Lung (tissue), 12 donors: Measurements from ENCODE around the gene TRIM68. TPM values are rescaled to one million over a fixed set of nuclear protein-coding genes. Genes with fewer than 3 reads are reported as not detected.

Experiments
- ATAC-seq: fragments of 200-7000 bp; cut with Tn5 transposase; one replicate; pipeline ENCODE4 v1.9.1; 2020; ENCODE audit warnings: moderate number of reproducible peaks; ENCODE audit not compliant: insufficient read depth, low FRiP score
- DNase-seq, 3 donors: peaks; one replicate each; pipeline ENCODE4 v3.0.0-alpha.2; 2013 to 2017
- H3K27ac ChIP-seq, 2 donors: one replicate each; pipeline ENCODE4 v1.5.1; 2013; ENCODE audit warnings: mild to moderate bottlenecking in 2 of 2, moderate library complexity in 2 of 2, control low read depth in 1 of 2, inconsistent platforms in 1 of 2, low read depth in 1 of 2, low read length in 1 of 2
- H3K27me3 ChIP-seq, 3 donors: one replicate each; pipeline ENCODE4 v1.5.1; 2013; ENCODE audit warnings: low read length in 2 of 3; ENCODE audit not compliant: control insufficient read depth in 3 of 3, insufficient read depth in 3 of 3
- H3K36me3 ChIP-seq, 4 donors: one replicate each; pipeline ENCODE4 v1.5.1; 2013; ENCODE audit warnings: low read length in 4 of 4, mild to moderate bottlenecking in 1 of 4, moderate library complexity in 1 of 4; ENCODE audit not compliant: control insufficient read depth in 4 of 4, insufficient read depth in 4 of 4
- H3K4me1 ChIP-seq, 5 donors: one replicate each; pipeline ENCODE4 v1.5.1; 2013; ENCODE audit warnings: low read length in 5 of 5, mild to moderate bottlenecking in 2 of 5, moderate library complexity in 1 of 5; ENCODE audit not compliant: control insufficient read depth in 5 of 5, insufficient read depth in 5 of 5
- H3K4me3 ChIP-seq: one replicate; pipeline ENCODE4 v1.5.1; 2013; ENCODE audit warnings: mild to moderate bottlenecking, control low read depth, moderate library complexity
- H3K9ac ChIP-seq, 2 donors: one replicate each; pipeline ENCODE4 v1.5.1; 2013; ENCODE audit warnings: low read length in 2 of 2, control low read depth in 1 of 2; ENCODE audit not compliant: insufficient read depth in 1 of 2
- H3K9me3 ChIP-seq, 4 donors: one replicate each; pipeline ENCODE4 v1.5.1; 2013; ENCODE audit warnings: low read length in 3 of 4, mild to moderate bottlenecking in 1 of 4, moderate library complexity in 1 of 4; ENCODE audit not compliant: control insufficient read depth in 4 of 4, insufficient read depth in 3 of 4
- WGBS, 2 donors: extraction: QIAGEN DNeasy Blood & Tissue Kit; methylation state at CpG; one replicate each; pipeline ENCODE4 v1.1.7; 2013; 5-methylcytosine and 5-hydroxymethylcytosine counted together
- polyA plus RNA-seq, 2 donors: library from polyadenylated mRNA; stranded (reverse); fragments of 200-250 nt; gene quantifications; one replicate each; pipeline ENCODE4 v1.2.1, GENCODE V29; 2013
- total RNA-seq, 2 donors: library from RNA; depleted of rRNA in 1 of 2; stranded (reverse); fragments of >200 nt in 1 of 2; gene quantifications; one replicate each; pipeline ENCODE4 v1.2.1, GENCODE V29; 2014 to 2021
- TF ChIP-seq, protein P1 (sequence below): IDR thresholded peaks from 2 replicates; pipeline ENCODE4 v1.5.1; 2012; ENCODE audit warnings: mild to moderate bottlenecking; ENCODE audit errors: control extremely low read depth, extremely low read depth
- donor health status: control.
- donor health status: control.
- donor health status: Bipolar disorder and iron deficiency.
- donor health status: healthy.
- donor health status: DM: yes; HTN: yes; CAD: no.

Gene TRIM68
- total and polyA plus RNA-seq, 4 donors: 5.6 to 18.6 (median 11.3) TPM

DNA sequence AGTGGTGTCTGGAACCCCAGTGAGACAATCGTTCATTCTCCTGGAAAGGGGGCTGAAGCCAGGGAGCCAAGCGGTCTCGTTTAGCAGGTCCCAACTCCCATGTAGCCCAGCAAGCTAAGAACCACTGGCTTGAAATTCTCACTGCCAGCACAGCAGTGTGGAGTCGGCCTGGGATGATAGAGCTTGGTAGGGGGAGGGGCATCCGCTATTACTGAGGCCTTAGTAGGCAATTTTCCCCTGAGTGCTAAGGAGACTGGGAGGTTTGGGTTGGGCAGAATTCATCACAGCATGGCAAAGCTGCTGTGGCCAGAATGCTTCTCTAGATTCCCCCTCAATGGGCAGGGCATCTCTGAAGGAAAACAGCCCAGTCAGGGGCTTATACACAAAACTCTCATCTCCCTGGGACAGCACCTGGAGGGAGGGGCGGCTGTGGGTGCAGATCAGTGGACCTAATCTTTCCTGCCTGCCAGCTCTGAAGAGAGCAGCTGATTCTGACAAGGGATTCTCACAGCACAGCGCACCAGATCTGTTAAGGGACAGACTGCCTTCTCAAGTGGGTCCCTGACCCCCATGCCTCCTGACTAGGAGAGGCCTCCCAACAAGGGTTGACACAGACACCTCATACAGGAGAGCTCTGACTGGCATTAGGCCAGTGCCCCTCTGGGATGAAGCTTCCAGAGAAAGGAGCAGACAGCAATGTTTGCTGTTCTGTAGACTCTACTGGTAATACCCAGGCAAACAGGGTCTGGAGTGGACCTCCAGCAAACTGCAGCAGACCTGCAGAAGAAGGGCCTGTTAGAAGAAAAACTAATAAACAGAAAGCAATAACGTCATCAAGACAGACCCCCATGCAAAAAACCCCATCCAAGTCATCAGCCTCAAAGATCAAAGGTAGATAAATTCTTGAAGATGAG, 48.2 kb downstream of the TRIM68 start:
- ATAC-seq (no peak), DNase-seq (no peak)
- 65 to 70% methylated on average over 8 of the region's 8 CpGs for WGBS, 2 donors
- Histone ChIP-seq H3K4me3 (no peak overlapping the region), H3K27me3 (no peaks in the 10 kb centered on the region), H3K4me1 (peaks cover 0 to 14% (median 0%) of the 10 kb centered on the region in 5 donors), H3K9ac (no peak overlapping the region), H3K36me3 (no peaks in the 10 kb centered on the region), H3K27ac (no peak overlapping the region), H3K9me3 (peaks cover 0 to 2% (median 0%) of the 10 kb centered on the region in 4 donors)
- TF ChIP-seq, protein P1, sequence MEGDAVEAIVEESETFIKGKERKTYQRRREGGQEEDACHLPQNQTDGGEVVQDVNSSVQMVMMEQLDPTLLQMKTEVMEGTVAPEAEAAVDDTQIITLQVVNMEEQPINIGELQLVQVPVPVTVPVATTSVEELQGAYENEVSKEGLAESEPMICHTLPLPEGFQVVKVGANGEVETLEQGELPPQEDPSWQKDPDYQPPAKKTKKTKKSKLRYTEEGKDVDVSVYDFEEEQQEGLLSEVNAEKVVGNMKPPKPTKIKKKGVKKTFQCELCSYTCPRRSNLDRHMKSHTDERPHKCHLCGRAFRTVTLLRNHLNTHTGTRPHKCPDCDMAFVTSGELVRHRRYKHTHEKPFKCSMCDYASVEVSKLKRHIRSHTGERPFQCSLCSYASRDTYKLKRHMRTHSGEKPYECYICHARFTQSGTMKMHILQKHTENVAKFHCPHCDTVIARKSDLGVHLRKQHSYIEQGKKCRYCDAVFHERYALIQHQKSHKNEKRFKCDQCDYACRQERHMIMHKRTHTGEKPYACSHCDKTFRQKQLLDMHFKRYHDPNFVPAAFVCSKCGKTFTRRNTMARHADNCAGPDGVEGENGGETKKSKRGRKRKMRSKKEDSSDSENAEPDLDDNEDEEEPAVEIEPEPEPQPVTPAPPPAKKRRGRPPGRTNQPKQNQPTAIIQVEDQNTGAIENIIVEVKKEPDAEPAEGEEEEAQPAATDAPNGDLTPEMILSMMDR: no peak

GRCh38 chr11:4551346-4551979, 56.6 kb downstream of the TRIM68 start:
- no peak overlapping the region for H3K9ac ChIP-seq
- H3K36me3 ChIP-seq: no peaks in the 10 kb centered on the region
- no peaks in the 10 kb centered on the region for H3K27me3 ChIP-seq
- TF ChIP-seq, protein P1: no peak
- no peaks in the 10 kb centered on the region for H3K4me1 ChIP-seq
- H3K27ac ChIP-seq: no peak overlapping the region
- WGBS, 2 donors: 80 to 87% methylated on average over 8 of the region's 8 CpGs
- no peak for ATAC-seq
- no peak overlapping the region for H3K4me3 ChIP-seq
- H3K9me3 ChIP-seq: peaks cover 0 to 18% (median 7%) of the 10 kb centered on the region in 4 donors
- no peak for DNase-seq

Other genes starting within 250 kb of the TRIM68 start
- not detected for gene OR52B4, start 239.8 kb downstream of the TRIM68 start, total RNA-seq
- not detected for gene OR52B4, start 239.8 kb downstream of the TRIM68 start, polyA plus RNA-seq
- gene TRIM21, start 214.5 kb downstream of the TRIM68 start, total RNA-seq: 10 to 100 TPM; 15.2 to 19.8 TPM
- gene TRIM21, start 214.5 kb downstream of the TRIM68 start, polyA plus RNA-seq: 10 to 100 TPM; 17.8 to 32.0 TPM
- under 1 TPM in 1 of 2 donors, not detected in 1; 0.67 TPM for gene OR52K2, start 158.9 kb downstream of the TRIM68 start, total RNA-seq
- gene OR52K2, start 158.9 kb downstream of the TRIM68 start, polyA plus RNA-seq: under 1 TPM in 1 of 2 donors, not detected in 1; 0.06 TPM
- under 1 TPM in 1 of 2 donors, not detected in 1; 0.18 TPM for gene OR52K1, start 125.6 kb downstream of the TRIM68 start, total RNA-seq
- under 1 TPM in 1 of 2 donors, not detected in 1; 0.01 TPM for gene OR52K1, start 125.6 kb downstream of the TRIM68 start, polyA plus RNA-seq
- not detected for gene OR52M1, start 63.0 kb downstream of the TRIM68 start, total RNA-seq
- gene OR52M1, start 63.0 kb downstream of the TRIM68 start, polyA plus RNA-seq: not detected
- gene OR52I2, start 26.5 kb downstream of the TRIM68 start, total RNA-seq: not detected
- not detected for gene OR52I2, start 26.5 kb downstream of the TRIM68 start, polyA plus RNA-seq
- not detected for gene OR52I1, start 14.2 kb downstream of the TRIM68 start, total RNA-seq
- not detected for gene OR52I1, start 14.2 kb downstream of the TRIM68 start, polyA plus RNA-seq
- not detected for gene OR51D1, start 29.2 kb upstream of the TRIM68 start, total RNA-seq
- not detected for gene OR51D1, start 29.2 kb upstream of the TRIM68 start, polyA plus RNA-seq
- gene OR51E1, start 35.8 kb upstream of the TRIM68 start, total RNA-seq: under 1 TPM in 1 of 2 donors, not detected in 1; 0.60 TPM
- gene OR51E1, start 35.8 kb upstream of the TRIM68 start, polyA plus RNA-seq: under 1 TPM in 1 of 2 donors, not detected in 1; 0.01 TPM
- not detected for gene OR51E2, start 89.6 kb upstream of the TRIM68 start, total RNA-seq
- not detected for gene OR51E2, start 89.6 kb upstream of the TRIM68 start, polyA plus RNA-seq
- gene MMP26, start 96.6 kb upstream of the TRIM68 start, total RNA-seq: not detected
- gene MMP26, start 96.6 kb upstream of the TRIM68 start, polyA plus RNA-seq: not detected
- gene OR51F1, start 161.7 kb upstream of the TRIM68 start, total RNA-seq: not detected
- not detected for gene OR51F1, start 161.7 kb upstream of the TRIM68 start, polyA plus RNA-seq
- not detected for gene OR52R1, start 196.1 kb upstream of the TRIM68 start, total RNA-seq
- gene OR52R1, start 196.1 kb upstream of the TRIM68 start, polyA plus RNA-seq: not detected
- gene OR51F2, start 213.1 kb upstream of the TRIM68 start, total RNA-seq: not detected
- gene OR51F2, start 213.1 kb upstream of the TRIM68 start, polyA plus RNA-seq: not detected
- gene OR51S1, start 241.0 kb upstream of the TRIM68 start, total RNA-seq: not detected
- gene OR51S1, start 241.0 kb upstream of the TRIM68 start, polyA plus RNA-seq: not detected